ENCODE results near the gene KCNJ16. TPM values are rescaled to one million over a fixed set of nuclear protein-coding genes. Genes with fewer than 3 reads are reported as not detected.

The KCNJ16 gene
- total and polyA plus RNA-seq, 2 of the 13 experiments (the other 11 are each of a cell fraction or from before 2014, with no cell fraction given), result not detected

GRCh38 chr17:70121126-70121525, 46.1 kb downstream of the KCNJ16 start:
- H3K4me2 ChIP-seq (ENCODE audit: low read depth, low read length), result no peak overlapping the region
- no peaks in the 10 kb centered on the region for H4K20me1 ChIP-seq (ENCODE audit: insufficient read depth, low read length)
- H3K4me3 ChIP-seq (replicated peaks in 1 of 3; ENCODE audit: insufficient read depth in 1 of 3, low read depth in 2 of 3, low read length in 3 of 3), result no peak overlapping the region
- no peak overlapping the region for H3K9ac ChIP-seq (ENCODE audit: insufficient read depth, low read depth, low read length)
- intact Hi-C loops (cut with micrococcal nuclease; ENCODE audit: unreplicated experiment), result no loop called here
- no peak overlapping the region for H3K27ac ChIP-seq (ENCODE audit: extremely low read length, insufficient read depth, low read length)
- H3K9me3 ChIP-seq (ENCODE audit: low read length), result peaks cover 28% of the 10 kb centered on the region
- H3K27me3 ChIP-seq (ENCODE audit: control insufficient read depth in 1 of 2, insufficient read depth in 2 of 2, low read length in 2 of 2), result no peaks in the 10 kb centered on the region
- ChIA-PET POLR2A (no interaction called here), CTCF (ENCODE audit: low intra/inter-chr PET ratio, low total read pairs) (no interaction called here)
- in situ Hi-C loops (cut with HindIII; ENCODE audit: extremely low pct_ligation_motif_present, low pct_unique_long_range_greater_than_20kb), result no loop called here
- DNase-seq (ENCODE audit: low spot score), result no peak
- BruUV-seq (replicated peaks), result no TSS peak
- no peak for FAIRE-seq
- no peaks in the 10 kb centered on the region for H3K79me2 ChIP-seq (ENCODE audit: insufficient read depth, low read length)
- WGBS (ENCODE audit: low lambda C conversion rate), result 16% methylated on average over 3 of the region's 3 CpGs
- H2AFZ ChIP-seq (ENCODE audit: low read length), result no peak overlapping the region
- TF ChIP-seq ZNF367 (CRISPR knock-in tag; IDR thresholded peaks at IDR 0.05; ENCODE audit: borderline replicate concordance), result no peak
- no peak for TF ChIP-seq ZNF263 (CRISPR knock-in tag; IDR thresholded peaks at IDR 0.05)
- no peak for TF ChIP-seq SAFB2 (CRISPR knock-in tag; IDR thresholded peaks at IDR 0.05; ENCODE audit: borderline replicate concordance, low read depth)
- TF ChIP-seq TBX3 (IDR thresholded peaks at IDR 0.05; ENCODE audit: borderline replicate concordance), result no peak
- TF ChIP-seq ARID2 (CRISPR knock-in tag; IDR thresholded peaks at IDR 0.05; ENCODE audit: borderline replicate concordance), result no peak
- TF ChIP-seq MTF2 (CRISPR knock-in tag; IDR thresholded peaks at IDR 0.05; ENCODE audit: borderline replicate concordance), result no peak
- no peak for TF ChIP-seq CBX5 (CRISPR knock-in tag; IDR thresholded peaks at IDR 0.05; ENCODE audit: borderline replicate concordance)
- no peak for TF ChIP-seq ZFAT (CRISPR knock-in tag; conservative IDR thresholded peaks at IDR 0.05)
- TF ChIP-seq ZNF646 (CRISPR knock-in tag; IDR thresholded peaks at IDR 0.05), result no peak
- TF ChIP-seq TEAD3 (CRISPR knock-in tag; optimal IDR thresholded peaks at IDR 0.05; ENCODE audit: borderline replicate concordance), result no peak
- TF ChIP-seq ELK4 (CRISPR knock-in tag; IDR thresholded peaks at IDR 0.05; ENCODE audit: borderline replicate concordance), result no peak
- no peak for TF ChIP-seq PRPF4 (IDR thresholded peaks at IDR 0.05; ENCODE audit: low read depth, low read length, poor library complexity, severe bottlenecking)
- H3K36me3 ChIP-seq (replicated peaks in 1 of 2; ENCODE audit: control insufficient read depth in 1 of 2, insufficient read depth in 2 of 2, low read length in 2 of 2), result no peaks in the 10 kb centered on the region
- ATAC-seq, result no peak
- H3K4me1 ChIP-seq (ENCODE audit: insufficient read depth, low read length), result no peaks in the 10 kb centered on the region

Data from HepG2 (cell line).